SHP77 (cell line): ENCODE data around the gene MAP2.
"Not testable (repeated sequence)": the region's sequence is repeated elsewhere in the genome, so short reads cannot be mapped to it uniquely, and the experiment has no call there.

ENCODE experiments used
- DNase-seq, 2 experiments: peaks; one replicate each; lab custom pipeline; 2025; lab: John Stamatoyannopoulos, UW

The MAP2 gene

GRCh38 chr2:209476367-209477208 is 52.7 kb downstream of the MAP2 start:
- peak; percentile 82 to 86 for DNase-seq

- not testable (repeated sequence) for DNase-seq
These were observed 68.4 kb downstream of the MAP2 start for GRCh38 chr2:209492296-209492695.

- DNase-seq = not testable (repeated sequence)
These were observed 71.3 kb downstream of the MAP2 start for GRCh38 chr2:209495068-209495620.

GRCh38 chr2:209495855-209496585 is 72.2 kb downstream of the MAP2 start:
- peak; percentile 69 to 81 for DNase-seq

- no peak for DNase-seq
These were observed 72.7 kb downstream of the MAP2 start for GRCh38 chr2:209496586-209496982.

- DNase-seq = no peak
These were observed 74.8 kb downstream of the MAP2 start for GRCh38 chr2:209498614-209499013.

- DNase-seq = no peak
These were observed 75.2 kb downstream of the MAP2 start for GRCh38 chr2:209499069-209499468.

- DNase-seq = no peak
These were observed 77.7 kb downstream of the MAP2 start for GRCh38 chr2:209501579-209501978.

- DNase-seq = no peak
These were observed 81.6 kb downstream of the MAP2 start for GRCh38 chr2:209505410-209505809.

- no peak for DNase-seq
These were observed 84.4 kb downstream of the MAP2 start for GRCh38 chr2:209508255-209508654.

- no peak for DNase-seq
These were observed 87.8 kb downstream of the MAP2 start for GRCh38 chr2:209511637-209512036.

GRCh38 chr2:209512971-209513370 is 89.1 kb downstream of the MAP2 start:
- no peak for DNase-seq

- DNase-seq = no peak
These were observed 93.6 kb downstream of the MAP2 start for GRCh38 chr2:209517436-209517835.

- DNase-seq = no peak
These were observed 95.4 kb downstream of the MAP2 start for GRCh38 chr2:209519271-209519670.

GRCh38 chr2:209519906-209520305 is 96.1 kb downstream of the MAP2 start:
- no peak for DNase-seq

- DNase-seq = no peak
These were observed 99.3 kb downstream of the MAP2 start for GRCh38 chr2:209523041-209523740.

GRCh38 chr2:209523867-209524266 is 100.0 kb downstream of the MAP2 start:
- DNase-seq = no peak

- no peak for DNase-seq
These were observed 101.5 kb downstream of the MAP2 start for GRCh38 chr2:209525331-209525730.

GRCh38 chr2:209525834-209526281 is 102.0 kb downstream of the MAP2 start:
- no peak for DNase-seq

GRCh38 chr2:209526561-209526960 is 102.7 kb downstream of the MAP2 start:
- no peak for DNase-seq

GRCh38 chr2:209529579-209529978 is 105.7 kb downstream of the MAP2 start:
- no peak for DNase-seq

- no peak for DNase-seq
These were observed 108.5 kb downstream of the MAP2 start for GRCh38 chr2:209532321-209532720.
